ENCODE measurements around the gene NTM. TPM values are rescaled to one million over a fixed set of nuclear protein-coding genes. Genes with fewer than 3 reads are reported as not detected.

NTM gene
- total and polyA plus RNA-seq, 2 experiments from 2014 or later: 2.2 to 4.9 TPM

DNA sequence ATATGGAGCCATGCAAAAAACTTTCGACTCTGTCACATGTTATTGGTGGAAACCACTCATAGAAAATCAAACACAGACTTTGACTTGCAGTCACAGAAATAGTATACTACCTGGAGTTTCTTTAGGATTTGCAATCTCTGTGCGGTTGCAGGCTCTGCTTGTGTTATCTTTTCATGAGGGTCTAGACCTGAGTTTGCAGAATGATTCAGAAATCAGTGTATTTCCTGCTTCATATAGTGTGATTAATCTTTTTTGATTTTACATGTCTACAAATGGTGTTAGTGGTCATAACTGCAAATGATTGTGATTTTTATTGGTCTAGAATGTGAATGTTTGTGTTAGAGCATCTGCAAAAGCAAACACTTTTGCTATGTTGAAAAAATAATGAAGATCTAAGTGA is 690.2 kb downstream of the NTM start:
- TF ChIP-seq EZH2 (IDR thresholded peaks at IDR 0.05; ENCODE audit: borderline replicate concordance): no peak
- TF ChIP-seq EZH2phosphoT487 (IDR thresholded peaks at IDR 0.05; ENCODE audit: low read depth, severe bottlenecking, unreplicated experiment): no peak
- TF ChIP-seq, protein P1, sequence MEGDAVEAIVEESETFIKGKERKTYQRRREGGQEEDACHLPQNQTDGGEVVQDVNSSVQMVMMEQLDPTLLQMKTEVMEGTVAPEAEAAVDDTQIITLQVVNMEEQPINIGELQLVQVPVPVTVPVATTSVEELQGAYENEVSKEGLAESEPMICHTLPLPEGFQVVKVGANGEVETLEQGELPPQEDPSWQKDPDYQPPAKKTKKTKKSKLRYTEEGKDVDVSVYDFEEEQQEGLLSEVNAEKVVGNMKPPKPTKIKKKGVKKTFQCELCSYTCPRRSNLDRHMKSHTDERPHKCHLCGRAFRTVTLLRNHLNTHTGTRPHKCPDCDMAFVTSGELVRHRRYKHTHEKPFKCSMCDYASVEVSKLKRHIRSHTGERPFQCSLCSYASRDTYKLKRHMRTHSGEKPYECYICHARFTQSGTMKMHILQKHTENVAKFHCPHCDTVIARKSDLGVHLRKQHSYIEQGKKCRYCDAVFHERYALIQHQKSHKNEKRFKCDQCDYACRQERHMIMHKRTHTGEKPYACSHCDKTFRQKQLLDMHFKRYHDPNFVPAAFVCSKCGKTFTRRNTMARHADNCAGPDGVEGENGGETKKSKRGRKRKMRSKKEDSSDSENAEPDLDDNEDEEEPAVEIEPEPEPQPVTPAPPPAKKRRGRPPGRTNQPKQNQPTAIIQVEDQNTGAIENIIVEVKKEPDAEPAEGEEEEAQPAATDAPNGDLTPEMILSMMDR (IDR thresholded peaks at IDR 0.05; ENCODE audit: poor library complexity): no peak
- no peaks in the 10 kb centered on the region for H3K9me3 ChIP-seq (ENCODE audit: low read depth)
- H3K79me2 ChIP-seq: no peaks in the 10 kb centered on the region
- no peak overlapping the region for H2AFZ ChIP-seq
- no peaks in the 10 kb centered on the region for H3K4me1 ChIP-seq (ENCODE audit: insufficient read depth)
- no peaks in the 10 kb centered on the region for H3K27me3 ChIP-seq
- H3K4me2 ChIP-seq: no peak overlapping the region
- no peaks in the 10 kb centered on the region for H3K36me3 ChIP-seq (replicated peaks; ENCODE audit: insufficient read depth, low read depth)
- no peaks in the 10 kb centered on the region for H3K9me2 ChIP-seq (replicated peaks; ENCODE audit: insufficient read depth)
- DNase-seq (ENCODE audit: low spot score): no peak
- H3K27ac ChIP-seq: no peak overlapping the region
- H4K20me1 ChIP-seq (ENCODE audit: insufficient read depth, poor library complexity, severe bottlenecking): no peaks in the 10 kb centered on the region
- no peak overlapping the region for H3K4me3 ChIP-seq
- 88% methylated on average over 2 of the region's 2 CpGs for WGBS (ENCODE audit: low lambda C conversion rate, missing lambda C conversion rate)

DNA sequence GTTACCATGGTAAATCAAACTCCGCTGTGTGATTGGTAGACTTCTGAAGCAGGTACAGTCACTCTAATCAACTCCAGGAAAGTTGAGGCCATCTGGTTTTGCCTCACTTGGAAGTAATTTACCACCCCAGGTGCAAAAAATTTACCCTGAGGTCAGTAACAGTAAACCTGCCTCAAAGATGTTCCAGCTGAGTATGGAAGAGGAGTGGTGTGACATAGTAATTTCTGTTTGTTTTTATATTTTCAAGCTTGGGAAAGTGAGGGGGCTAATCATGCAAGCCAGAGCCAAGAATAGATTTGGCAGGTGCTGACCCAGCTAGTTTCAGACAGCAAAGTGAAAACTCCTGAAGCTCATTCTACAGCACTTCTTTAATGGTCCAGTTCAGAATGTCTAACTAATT is 691.6 kb downstream of the NTM start:
- Histone ChIP-seq H3K4me1 (ENCODE audit: insufficient read depth) (no peaks in the 10 kb centered on the region), H3K36me3 (replicated peaks; ENCODE audit: insufficient read depth, low read depth) (no peaks in the 10 kb centered on the region), H3K9me3 (ENCODE audit: low read depth) (peaks cover 4% of the 10 kb centered on the region), H3K4me2 (no peak overlapping the region), H4K20me1 (ENCODE audit: insufficient read depth, poor library complexity, severe bottlenecking) (no peaks in the 10 kb centered on the region), H3K9me2 (replicated peaks; ENCODE audit: insufficient read depth) (no peaks in the 10 kb centered on the region), H3K27ac (no peak overlapping the region), H3K79me2 (no peaks in the 10 kb centered on the region), H3K4me3 (no peak overlapping the region), H3K27me3 (no peaks in the 10 kb centered on the region), H2AFZ (no peak overlapping the region)
- WGBS (ENCODE audit: low lambda C conversion rate, missing lambda C conversion rate): 90% methylated on average over 1 of the region's 1 CpG
- TF ChIP-seq EZH2phosphoT487 (IDR thresholded peaks at IDR 0.05; ENCODE audit: low read depth, severe bottlenecking, unreplicated experiment): no peak
- TF ChIP-seq, protein P1 (IDR thresholded peaks at IDR 0.05; ENCODE audit: poor library complexity): no peak
- no peak for TF ChIP-seq EZH2 (IDR thresholded peaks at IDR 0.05; ENCODE audit: borderline replicate concordance)
- no peak for DNase-seq (ENCODE audit: low spot score)

DNA sequence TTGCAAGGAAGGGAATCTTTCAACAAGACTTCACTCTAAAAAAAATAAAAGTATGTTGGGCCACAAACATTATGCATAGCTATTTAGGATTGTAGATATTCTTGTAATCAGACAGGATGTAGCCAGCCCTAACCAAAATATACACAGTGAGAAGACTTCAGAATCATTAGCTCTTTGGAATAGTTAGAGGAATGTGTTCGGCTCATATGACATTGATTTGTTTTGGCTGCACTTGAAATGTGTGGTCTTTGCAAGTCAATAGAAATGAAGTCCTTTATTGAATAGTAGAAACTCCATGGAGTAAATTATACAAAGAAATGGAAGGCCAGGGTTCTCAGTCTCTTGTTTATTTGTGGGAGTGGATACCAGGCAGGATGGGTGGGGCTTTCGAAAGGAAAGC is 692.1 kb downstream of the NTM start:
- peaks cover 4% of the 10 kb centered on the region for H3K9me3 ChIP-seq (ENCODE audit: low read depth)
- no peaks in the 10 kb centered on the region for H3K27me3 ChIP-seq
- no peaks in the 10 kb centered on the region for H3K4me1 ChIP-seq (ENCODE audit: insufficient read depth)
- no peaks in the 10 kb centered on the region for H4K20me1 ChIP-seq (ENCODE audit: insufficient read depth, poor library complexity, severe bottlenecking)
- no peak overlapping the region for H2AFZ ChIP-seq
- no peak overlapping the region for H3K4me2 ChIP-seq
- no peaks in the 10 kb centered on the region for H3K9me2 ChIP-seq (replicated peaks; ENCODE audit: insufficient read depth)
- no peaks in the 10 kb centered on the region for H3K36me3 ChIP-seq (replicated peaks; ENCODE audit: insufficient read depth, low read depth)
- H3K4me3 ChIP-seq: no peak overlapping the region
- no peaks in the 10 kb centered on the region for H3K79me2 ChIP-seq
- TF ChIP-seq EZH2 (IDR thresholded peaks at IDR 0.05; ENCODE audit: borderline replicate concordance) (no peak), EZH2phosphoT487 (IDR thresholded peaks at IDR 0.05; ENCODE audit: low read depth, severe bottlenecking, unreplicated experiment) (no peak)
- TF ChIP-seq, protein P1 (IDR thresholded peaks at IDR 0.05; ENCODE audit: poor library complexity): no peak
- H3K27ac ChIP-seq: no peak overlapping the region
- 95% methylated on average over 2 of the region's 2 CpGs for WGBS (ENCODE audit: low lambda C conversion rate, missing lambda C conversion rate)
- DNase-seq (ENCODE audit: low spot score): no peak

Measured in hepatocyte (in vitro differentiated cells).